ENCODE data around the gene MAP1A.

MAP1A gene

GRCh38 chr15:43511012-43511885 is 6.2 kb upstream of the MAP1A start:
- H3K36me3 ChIP-seq (ENCODE audit: insufficient read depth, low read length): no peaks in the 10 kb centered on the region
- H3K9me3 ChIP-seq (ENCODE audit: insufficient read depth, low read depth, low read length): no peaks in the 10 kb centered on the region
- H3K27me3 ChIP-seq (ENCODE audit: insufficient read depth, low read length): peaks cover 22% of the 10 kb centered on the region
- H3K27ac ChIP-seq (ENCODE audit: low read depth, low read length): no peak overlapping the region
- peaks cover 19% of the 10 kb centered on the region for H3K4me1 ChIP-seq (ENCODE audit: insufficient read depth, low read length)
- 7% methylated on average over 39 of the region's 39 CpGs for WGBS
- no peak overlapping the region for H3K9ac ChIP-seq (ENCODE audit: low read depth, low read length)
- H3K4me3 ChIP-seq (ENCODE audit: low read length): peak overlapping the region; percentile 90

GRCh38 chr15:43513550-43513949 is 3.9 kb upstream of the MAP1A start:
- H3K9ac ChIP-seq (ENCODE audit: low read depth, low read length): no peak overlapping the region
- peaks cover 43% of the 10 kb centered on the region for H3K27me3 ChIP-seq (ENCODE audit: insufficient read depth, low read length)
- 88% methylated on average over 1 of the region's 1 CpG for WGBS
- H3K36me3 ChIP-seq (ENCODE audit: insufficient read depth, low read length): no peaks in the 10 kb centered on the region
- peaks cover 29% of the 10 kb centered on the region for H3K4me1 ChIP-seq (ENCODE audit: insufficient read depth, low read length)
- no peaks in the 10 kb centered on the region for H3K9me3 ChIP-seq (ENCODE audit: insufficient read depth, low read depth, low read length)
- H3K4me3 ChIP-seq (ENCODE audit: low read length): no peak overlapping the region
- H3K27ac ChIP-seq (ENCODE audit: low read depth, low read length): no peak overlapping the region

- Histone ChIP-seq H3K4me3 (ENCODE audit: low read length) (no peak overlapping the region), H3K27ac (ENCODE audit: low read depth, low read length) (no peak overlapping the region), H3K9me3 (ENCODE audit: insufficient read depth, low read depth, low read length) (no peaks in the 10 kb centered on the region), H3K36me3 (ENCODE audit: insufficient read depth, low read length) (no peaks in the 10 kb centered on the region), H3K4me1 (ENCODE audit: insufficient read depth, low read length) (peaks cover 35% of the 10 kb centered on the region), H3K9ac (ENCODE audit: low read depth, low read length) (no peak overlapping the region), H3K27me3 (ENCODE audit: insufficient read depth, low read length) (peaks cover 52% of the 10 kb centered on the region)
- 63% methylated on average over 2 of the region's 4 CpGs for WGBS
These were observed 3.0 kb upstream of the MAP1A start for GRCh38 chr15:43514241-43515057.

- WGBS: 12% methylated on average over 1 of the region's 2 CpGs
- Histone ChIP-seq H3K4me3 (ENCODE audit: low read length) (no peak overlapping the region), H3K27me3 (ENCODE audit: insufficient read depth, low read length) (peaks cover 65% of the 10 kb centered on the region), H3K27ac (ENCODE audit: low read depth, low read length) (no peak overlapping the region), H3K9ac (ENCODE audit: low read depth, low read length) (no peak overlapping the region), H3K36me3 (ENCODE audit: insufficient read depth, low read length) (no peaks in the 10 kb centered on the region), H3K4me1 (ENCODE audit: insufficient read depth, low read length) (peaks cover 32% of the 10 kb centered on the region), H3K9me3 (ENCODE audit: insufficient read depth, low read depth, low read length) (no peaks in the 10 kb centered on the region)
These were observed 1.7 kb upstream of the MAP1A start for GRCh38 chr15:43515741-43516140.

DNA sequence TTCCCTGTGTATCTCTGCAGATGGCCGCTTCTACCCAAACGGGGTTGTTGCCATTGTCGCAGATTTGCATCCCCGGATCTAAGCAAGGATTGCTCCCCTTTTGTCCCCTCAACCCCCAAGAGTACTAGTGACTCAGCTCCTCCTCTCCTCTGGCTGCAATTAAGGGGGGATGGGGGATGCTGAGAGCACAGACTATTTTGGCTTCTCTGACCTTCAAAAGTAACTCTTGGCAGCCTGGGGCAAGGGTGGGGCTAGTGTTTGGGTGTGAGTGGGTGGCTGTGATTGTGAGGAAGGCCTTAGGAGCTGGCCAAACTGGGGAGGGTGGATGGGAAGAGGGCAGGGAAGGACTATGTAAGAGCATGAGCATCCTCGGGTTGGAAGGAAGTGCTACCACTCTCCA is 1.2 kb upstream of the MAP1A start:
- Histone ChIP-seq H3K27me3 (ENCODE audit: insufficient read depth, low read length) (peaks cover 63% of the 10 kb centered on the region), H3K4me1 (ENCODE audit: insufficient read depth, low read length) (peaks cover 32% of the 10 kb centered on the region), H3K4me3 (ENCODE audit: low read length) (peak overlapping the region; percentile 62; the same call in 1 of the 2 replicates), H3K9me3 (ENCODE audit: insufficient read depth, low read depth, low read length) (no peaks in the 10 kb centered on the region), H3K9ac (ENCODE audit: low read depth, low read length) (no peak overlapping the region), H3K27ac (ENCODE audit: low read depth, low read length) (no peak overlapping the region), H3K36me3 (ENCODE audit: insufficient read depth, low read length) (no peaks in the 10 kb centered on the region)
- 28% methylated on average over 5 of the region's 5 CpGs for WGBS

DNA sequence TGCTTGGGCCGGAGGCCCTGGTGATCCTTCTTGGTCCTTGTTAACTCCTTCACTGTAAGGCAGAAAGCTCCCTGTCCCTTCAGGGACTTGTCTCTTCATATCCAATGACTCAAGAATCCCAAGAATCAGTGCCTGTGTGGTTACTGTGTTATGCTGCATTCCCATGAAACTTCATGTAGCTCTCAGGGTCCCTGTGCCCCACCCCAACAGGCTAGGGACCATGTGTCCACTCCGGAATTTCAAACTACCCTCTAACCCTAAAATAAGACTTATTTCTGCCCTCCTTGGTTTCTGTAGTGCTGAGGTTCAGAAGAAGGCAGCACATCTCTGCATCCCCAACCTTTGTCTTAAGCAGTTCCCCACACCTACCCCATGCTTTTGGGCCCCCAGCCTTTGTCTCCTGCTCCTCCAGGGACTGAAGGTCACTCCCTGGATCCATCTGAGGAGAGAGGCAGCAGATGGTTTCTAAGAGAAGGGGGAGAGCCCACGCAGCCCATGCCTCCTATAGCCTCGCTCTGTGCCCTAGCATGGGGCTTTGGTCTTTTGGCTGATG is 531 bp upstream of the MAP1A start:
- Histone ChIP-seq H3K27me3 (ENCODE audit: insufficient read depth, low read length) (peaks cover 56% of the 10 kb centered on the region), H3K9ac (ENCODE audit: low read depth, low read length) (peak overlapping the region; percentile 48; the same call in 1 of the 2 replicates), H3K9me3 (ENCODE audit: insufficient read depth, low read depth, low read length) (no peaks in the 10 kb centered on the region), H3K36me3 (ENCODE audit: insufficient read depth, low read length) (0 out of 2 replicates have a peak, but pooled peaks cover 1% of the 10 kb centered on the region), H3K27ac (ENCODE audit: low read depth, low read length) (no peak overlapping the region), H3K4me3 (ENCODE audit: low read length) (peak overlapping the region; percentile 62), H3K4me1 (ENCODE audit: insufficient read depth, low read length) (peaks cover 29% of the 10 kb centered on the region)
- WGBS: 31% methylated on average over 4 of the region's 4 CpGs

GRCh38 chr15:43518197-43518761 is 871 bp downstream of the MAP1A start:
- Histone ChIP-seq H3K27ac (ENCODE audit: low read depth, low read length) (no peak overlapping the region), H3K27me3 (ENCODE audit: insufficient read depth, low read length) (peaks cover 46% of the 10 kb centered on the region), H3K4me1 (ENCODE audit: insufficient read depth, low read length) (peaks cover 27% of the 10 kb centered on the region), H3K9me3 (ENCODE audit: insufficient read depth, low read depth, low read length) (no peaks in the 10 kb centered on the region), H3K9ac (ENCODE audit: low read depth, low read length) (peak overlapping the region; percentile 44), H3K36me3 (ENCODE audit: insufficient read depth, low read length) (0 out of 2 replicates have a peak, but pooled peaks cover 6% of the 10 kb centered on the region), H3K4me3 (ENCODE audit: low read length) (peak overlapping the region; percentile 62)
- WGBS: under 1% methylated on average over 18 of the region's 18 CpGs

DNA sequence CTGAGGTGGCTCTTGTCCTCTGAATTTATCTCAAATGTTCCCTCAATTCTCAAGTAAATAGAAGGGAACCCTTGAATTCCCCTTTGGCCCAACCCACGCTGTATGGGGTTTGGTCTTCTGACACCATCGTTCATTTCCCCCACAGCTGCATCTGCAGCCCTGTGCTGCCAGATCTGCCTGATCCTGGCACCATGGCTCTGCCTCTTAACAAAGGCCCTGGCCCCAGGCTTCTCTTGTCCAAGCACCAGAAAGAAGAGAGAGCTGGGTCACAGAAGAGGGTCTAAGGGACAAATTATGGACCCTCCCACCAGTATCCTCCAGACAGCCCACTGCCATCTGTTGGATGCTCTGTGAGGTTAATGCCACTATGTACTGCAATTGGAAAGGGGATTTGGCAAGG is 1.8 kb downstream of the MAP1A start:
- Histone ChIP-seq H3K27ac (ENCODE audit: low read depth, low read length) (no peak overlapping the region), H3K4me3 (ENCODE audit: low read length) (peak overlapping the region; percentile 62; the same call in 1 of the 2 replicates), H3K9ac (ENCODE audit: low read depth, low read length) (no peak overlapping the region), H3K4me1 (ENCODE audit: insufficient read depth, low read length) (peaks cover 25% of the 10 kb centered on the region), H3K9me3 (ENCODE audit: insufficient read depth, low read depth, low read length) (no peaks in the 10 kb centered on the region), H3K36me3 (ENCODE audit: insufficient read depth, low read length) (0 out of 2 replicates have a peak, but pooled peaks cover 6% of the 10 kb centered on the region), H3K27me3 (ENCODE audit: insufficient read depth, low read length) (peaks cover 46% of the 10 kb centered on the region)
- WGBS: 68% methylated on average over 2 of the region's 2 CpGs

- Histone ChIP-seq H3K27me3 (ENCODE audit: insufficient read depth, low read length) (peaks cover 46% of the 10 kb centered on the region), H3K9ac (ENCODE audit: low read depth, low read length) (no peak overlapping the region), H3K9me3 (ENCODE audit: insufficient read depth, low read depth, low read length) (no peaks in the 10 kb centered on the region), H3K36me3 (ENCODE audit: insufficient read depth, low read length) (0 out of 2 replicates have a peak, but pooled peaks cover 6% of the 10 kb centered on the region), H3K4me1 (ENCODE audit: insufficient read depth, low read length) (peaks cover 22% of the 10 kb centered on the region), H3K27ac (ENCODE audit: low read depth, low read length) (no peak overlapping the region), H3K4me3 (ENCODE audit: low read length) (no peak overlapping the region)
- WGBS: 90% methylated on average over 2 of the region's 2 CpGs
These were observed 2.7 kb downstream of the MAP1A start for GRCh38 chr15:43520138-43520537.

DNA sequence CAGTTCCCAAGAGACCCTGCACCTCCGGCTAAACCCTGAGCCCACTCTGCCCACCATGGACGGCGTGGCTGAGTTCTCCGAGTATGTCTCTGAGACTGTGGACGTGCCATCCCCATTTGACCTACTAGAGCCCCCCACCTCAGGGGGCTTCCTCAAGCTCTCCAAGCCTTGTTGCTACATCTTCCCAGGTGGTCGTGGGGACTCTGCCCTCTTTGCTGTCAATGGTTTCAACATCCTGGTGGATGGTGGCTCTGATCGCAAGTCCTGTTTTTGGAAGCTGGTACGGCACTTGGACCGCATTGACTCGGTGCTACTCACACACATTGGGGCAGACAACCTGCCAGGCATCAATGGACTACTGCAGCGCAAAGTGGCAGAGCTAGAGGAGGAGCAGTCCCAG is 4.0 kb downstream of the MAP1A start:
- peaks cover 42% of the 10 kb centered on the region for H3K27me3 ChIP-seq (ENCODE audit: insufficient read depth, low read length)
- WGBS: 95% methylated on average over 11 of the region's 11 CpGs
- H3K4me1 ChIP-seq (ENCODE audit: insufficient read depth, low read length): peaks cover 14% of the 10 kb centered on the region
- H3K9me3 ChIP-seq (ENCODE audit: insufficient read depth, low read depth, low read length): no peaks in the 10 kb centered on the region
- H3K36me3 ChIP-seq (ENCODE audit: insufficient read depth, low read length): 0 out of 2 replicates have a peak, but pooled peaks cover 6% of the 10 kb centered on the region
- no peak overlapping the region for H3K27ac ChIP-seq (ENCODE audit: low read depth, low read length)
- no peak overlapping the region for H3K4me3 ChIP-seq (ENCODE audit: low read length)
- no peak overlapping the region for H3K9ac ChIP-seq (ENCODE audit: low read depth, low read length)
